HepG2 (cell line): ENCODE data around the gene ITGB3. TPM values are rescaled to one million over a fixed set of nuclear protein-coding genes. Genes with fewer than 3 reads are reported as not detected.

Source experiments
- AKAP8 ChIP-seq: sonication (generic); formaldehyde crosslinking; IDR thresholded peaks from 2 replicates; pipeline ENCODE4 v1.5.1; 2020; ENCODE audit warnings: mild to moderate bottlenecking, missing genetic modification reagents
- ATF4 ChIP-seq, 2 experiments: fragments of 450-650 bp in 1 of 2; sonication (generic) in 1 of 2; formaldehyde crosslinking; IDR thresholded peaks; 2 replicates each; pipeline versions ENCODE4 v1.5.0 to v1.8.0; 2020 to 2022; ENCODE audit warnings: mild to moderate bottlenecking in 1 of 2, missing genetic modification reagents in 1 of 2
- BCL6 ChIP-seq: IDR thresholded peaks from 2 replicates; pipeline ENCODE4 v1.6.1; 2016; ENCODE audit warnings: missing genetic modification reagents, missing compliant biosample characterization
- CHD4 ChIP-seq: fragments of 200-600 bp; sonication (generic); IDR thresholded peaks from 2 replicates; pipeline ENCODE4 v1.7.0; 2017; ENCODE audit warnings: mild to moderate bottlenecking, low read length, borderline replicate concordance
- CREB1 ChIP-seq, 2 experiments: fragments of 450-650 bp in 1 of 2; IDR thresholded peaks; 2 replicates each; pipeline ENCODE4 v1.6.1; 2016 to 2017; ENCODE audit warnings: control low read depth in 1 of 2, mild to moderate bottlenecking in 1 of 2, missing compliant biosample characterization in 1 of 2, missing genetic modification characterization in 1 of 2
- ETS1 ChIP-seq: sonication (generic); formaldehyde crosslinking; IDR thresholded peaks from 2 replicates; pipeline ENCODE4 v1.4.0; 2020; ENCODE audit warnings: missing genetic modification reagents
- FOXP1 ChIP-seq, 2 experiments: fragments of 450-650 bp in 1 of 2; IDR thresholded peaks; 2 replicates each; pipeline ENCODE4 v1.6.1; 2017 to 2018; ENCODE audit warnings: antibody characterized with exemption in 1 of 2
- FUBP1 ChIP-seq: sonication (generic); formaldehyde crosslinking; IDR thresholded peaks from 2 replicates; pipeline ENCODE4 v1.5.1; 2020; ENCODE audit warnings: missing genetic modification reagents, mild to moderate bottlenecking, borderline replicate concordance
- HDAC2 ChIP-seq: sonication (generic); formaldehyde crosslinking; IDR thresholded peaks from 2 replicates; pipeline ENCODE4 v1.4.0; 2020; ENCODE audit warnings: missing genetic modification reagents
- HNRNPH1 ChIP-seq: fragments of 200-400 bp; formaldehyde crosslinking; optimal IDR thresholded peaks from 2 replicates; pipeline ENCODE3; 2017; ENCODE audit warnings: mild to moderate bottlenecking, low read depth, low read length
- HNRNPLL ChIP-seq: fragments of 200-400 bp; formaldehyde crosslinking; IDR thresholded peaks from 2 replicates; pipeline ENCODE4 v1.6.1; 2017; ENCODE audit warnings: mild to moderate bottlenecking, low read depth, low read length; ENCODE audit not compliant: poor library complexity, severe bottlenecking
- KAT2B ChIP-seq: fragments of 150-350 bp; IDR thresholded peaks from 2 replicates; pipeline ENCODE4 v1.6.1; 2014; ENCODE audit warnings: low read depth, low read length, borderline replicate concordance
- MATR3 ChIP-seq: sonication (generic); formaldehyde crosslinking; IDR thresholded peaks from 2 replicates; pipeline ENCODE4 v1.4.0; 2020; ENCODE audit warnings: missing genetic modification reagents
- MEF2D ChIP-seq: sonication (generic); formaldehyde crosslinking; IDR thresholded peaks from 2 replicates; pipeline ENCODE4 v1.5.1; 2020; ENCODE audit warnings: mild to moderate bottlenecking, missing genetic modification reagents
- NFRKB ChIP-seq: fragments of 450-650 bp; IDR thresholded peaks from 2 replicates; pipeline ENCODE4 v1.6.1; 2017
- PAF1 ChIP-seq: IDR thresholded peaks from 2 replicates; pipeline ENCODE4 v1.6.1; 2016; ENCODE audit warnings: missing genetic modification reagents, missing compliant biosample characterization
- SMAD9 ChIP-seq: sonication (generic); formaldehyde crosslinking; IDR thresholded peaks from 2 replicates; pipeline ENCODE4 v1.5.1; 2020; ENCODE audit warnings: mild to moderate bottlenecking, missing genetic modification reagents
- SP1 ChIP-seq, 2 experiments: fragments of 450-650 bp in 1 of 2; sonication (generic) in 1 of 2; formaldehyde crosslinking in 1 of 2; IDR thresholded peaks; 2 replicates each; pipeline versions ENCODE4 v1.4.0 to v1.6.1; 2016 to 2020; ENCODE audit warnings: missing genetic modification reagents in 1 of 2
- SRSF9 ChIP-seq: fragments of 200-400 bp; formaldehyde crosslinking; IDR thresholded peaks from 2 replicates; pipeline ENCODE4 v1.6.1; 2018; ENCODE audit warnings: borderline replicate concordance, mild to moderate bottlenecking, low read depth, low read length; ENCODE audit not compliant: insufficient read depth, poor library complexity, severe bottlenecking
- ZBTB20 ChIP-seq: sonication (generic); formaldehyde crosslinking; IDR thresholded peaks from 2 replicates; pipeline ENCODE4 v1.8.1; 2023; ENCODE audit warnings: missing genetic modification reagents, low read depth, mild to moderate bottlenecking, borderline replicate concordance
- ZFP62 ChIP-seq: sonication (generic); formaldehyde crosslinking; IDR thresholded peaks from 2 replicates; pipeline ENCODE4 v1.4.0; 2020; ENCODE audit warnings: missing genetic modification reagents
- ZNF296 ChIP-seq: sonication (generic); formaldehyde crosslinking; conservative IDR thresholded peaks from 2 replicates; pipeline ENCODE4 v1.5.0; 2020; ENCODE audit warnings: mild to moderate bottlenecking, missing genetic modification reagents
- ZNF589 ChIP-seq: sonication (generic); formaldehyde crosslinking; conservative IDR thresholded peaks from 2 replicates; pipeline ENCODE4 v1.8.0; 2022; ENCODE audit warnings: mild to moderate bottlenecking, moderate library complexity, missing genetic modification reagents
- ZNF605 ChIP-seq: sonication (generic); formaldehyde crosslinking; IDR thresholded peaks from 2 replicates; pipeline ENCODE4 v1.8.0; 2022; ENCODE audit warnings: mild to moderate bottlenecking, missing genetic modification reagents
- ZNF790 ChIP-seq: sonication (generic); formaldehyde crosslinking; IDR thresholded peaks from 2 replicates; pipeline ENCODE4 v1.8.0; 2022; ENCODE audit warnings: missing genetic modification reagents, mild to moderate bottlenecking, borderline replicate concordance
- polyA plus RNA-seq, 8 experiments: library from polyadenylated mRNA; depleted of rRNA in 3 of 8; stranded (reverse) in 7 of 8; unstranded in 1 of 8; fragments of >200 nt; fragmentation: Illumina TruSeq in 4 of 8; extraction: Trizol in 4 of 8; gene quantifications; 2 replicates each; pipeline versions ENCODE4 v1.2.1 to v1.2.3, GENCODE V29; 2011 to 2016; ENCODE audit warnings: low read depth in 4 of 8, missing spikeins in 1 of 8, mixed read lengths in 1 of 8; ENCODE audit not compliant: insufficient read depth in 1 of 8
- total RNA-seq, 5 experiments: library from RNA; depleted of rRNA; stranded (reverse); fragments of >200 nt; fragmentation: Illumina TruSeq; extraction: Trizol; gene quantifications; 2 replicates each; pipeline ENCODE4 v1.2.3, GENCODE V29; 2016; ENCODE audit warnings: low read depth in 1 of 5

Gene ITGB3
- total and polyA plus RNA-seq, 2 of the 13 experiments (the other 11 are each of a cell fraction or from before 2014, with no cell fraction given): 0.09 to 0.31 TPM

- TF ChIP-seq FUBP1 (CRISPR knock-in tag) (no peak), PAF1 (no peak), HNRNPLL (no peak), HNRNPH1 (no peak), SRSF9 (no peak), ZNF605 (CRISPR knock-in tag) (no peak), SP1 (IDR thresholded peaks at IDR 0.05) (no peak), SP1 (CRISPR knock-in tag; IDR thresholded peaks at IDR 0.05) (no peak), FOXP1 (IDR thresholded peaks at IDR 0.05) (0 out of 2 replicates have a peak, but pooled peaks have one; percentile 12), FOXP1 (CRISPR knock-in tag; IDR thresholded peaks at IDR 0.05) (peak; percentile 77; the same call in 1 of the 2 replicates), NFRKB (no peak), ETS1 (no peak), MEF2D (CRISPR knock-in tag) (no peak), BCL6 (CRISPR knock-in tag) (peak; percentile 83), KAT2B (no peak), ZNF790 (CRISPR knock-in tag) (no peak), HDAC2 (CRISPR knock-in tag) (peak; percentile 87), ZBTB20 (CRISPR knock-in tag) (no peak), ATF4 (CRISPR knock-in tag; IDR thresholded peaks at IDR 0.05) (peak in 1 of 2 experiments; percentile 73; a peak in 2 of 4 replicates), CHD4 (no peak), SMAD9 (CRISPR knock-in tag) (no peak), ZNF589 (CRISPR knock-in tag) (no peak), ZFP62 (CRISPR knock-in tag) (no peak), ZNF296 (CRISPR knock-in tag) (no peak), CREB1 (IDR thresholded peaks at IDR 0.05) (no peak), CREB1 (CRISPR knock-in tag; IDR thresholded peaks at IDR 0.05) (peak; percentile 76; the same call in 1 of the 2 replicates), MATR3 (no peak), AKAP8 (no peak)
Measured at GRCh38 chr17:47291242-47291873, 37.7 kb downstream of the ITGB3 start (continued).
